Glomerular visceral epithelial cell (primary cell): ENCODE results near the gene MPP1.
"Not testable (repeated sequence)": the region's sequence is repeated elsewhere in the genome, so short reads cannot be mapped to it uniquely, and the experiment has no call there.

ENCODE experiments used
- DNase-seq: peaks from one replicate; pipeline ENCODE4 v3.0.0-alpha.2; 2016; ENCODE audit errors: extremely low spot score

The MPP1 gene

GRCh38 chrX:154804957-154805695 is at the start of gene MPP1:
MPP1 (minus strand) TSS chrX:154805485; CDS start chrX:154805373, 112 bp downstream.
- peak; percentile 75 for DNase-seq

- no peak for DNase-seq
These were observed 45.8 kb upstream of the MPP1 start for GRCh38 chrX:154850957-154851611.

- peak; percentile 49 for DNase-seq
These were observed 35.6 kb upstream of the MPP1 start for GRCh38 chrX:154840856-154841255.

GRCh38 chrX:154836163-154836562 is 30.9 kb upstream of the MPP1 start:
- no peak for DNase-seq

GRCh38 chrX:154834562-154834961 is 29.3 kb upstream of the MPP1 start, which contains the start of gene SMIM9:
SMIM9 (minus strand) TSS chrX:154834662; CDS start chrX:154830856, 3,806 bp downstream.
- no peak for DNase-seq

- no peak for DNase-seq
These were observed 28.5 kb upstream of the MPP1 start for GRCh38 chrX:154833746-154834274.

- DNase-seq: no peak
These were observed 24.7 kb upstream of the MPP1 start for GRCh38 chrX:154829926-154830442.

- DNase-seq: no peak
These were observed 23.8 kb upstream of the MPP1 start for GRCh38 chrX:154829134-154829533.

GRCh38 chrX:154828016-154828408 is 22.7 kb upstream of the MPP1 start:
- DNase-seq: no peak

- DNase-seq: no peak
These were observed 22.1 kb upstream of the MPP1 start for GRCh38 chrX:154827194-154828015.

GRCh38 chrX:154825586-154825985 is 20.3 kb upstream of the MPP1 start:
- DNase-seq: not testable (repeated sequence)

- no peak for DNase-seq
These were observed 19.4 kb upstream of the MPP1 start for GRCh38 chrX:154824638-154825037.

GRCh38 chrX:154822029-154822428 is 16.7 kb upstream of the MPP1 start:
- no peak for DNase-seq

GRCh38 chrX:154821523-154821922 is 16.2 kb upstream of the MPP1 start:
- DNase-seq: no peak

- DNase-seq: no peak
These were observed 14.6 kb upstream of the MPP1 start for GRCh38 chrX:154819771-154820341.

GRCh38 chrX:154818916-154819770 is 13.9 kb upstream of the MPP1 start:
- no peak for DNase-seq

- DNase-seq: not testable (repeated sequence)
These were observed 11.8 kb upstream of the MPP1 start for GRCh38 chrX:154817048-154817618.

GRCh38 chrX:154816326-154816898 is 11.1 kb upstream of the MPP1 start:
- DNase-seq: not testable (repeated sequence)

GRCh38 chrX:154815274-154815818 is 10.1 kb upstream of the MPP1 start:
- no peak for DNase-seq

- no peak for DNase-seq
These were observed 8.5 kb upstream of the MPP1 start for GRCh38 chrX:154813801-154814200.
